GM21723 (cell line): ENCODE data around the gene POLR2C.
"Not testable (repeated sequence)": the region's sequence is repeated elsewhere in the genome, so short reads cannot be mapped to it uniquely, and the experiment has no call there.

Experiments used
- ATAC-seq: cut with Tn5 transposase; IDR thresholded peaks from one replicate; pipeline ENCODE4 v1.9.1; 2021; ENCODE audit warnings: mild to moderate bottlenecking, moderate library complexity; ENCODE audit not compliant: unreplicated experiment

Gene POLR2C

DNA sequence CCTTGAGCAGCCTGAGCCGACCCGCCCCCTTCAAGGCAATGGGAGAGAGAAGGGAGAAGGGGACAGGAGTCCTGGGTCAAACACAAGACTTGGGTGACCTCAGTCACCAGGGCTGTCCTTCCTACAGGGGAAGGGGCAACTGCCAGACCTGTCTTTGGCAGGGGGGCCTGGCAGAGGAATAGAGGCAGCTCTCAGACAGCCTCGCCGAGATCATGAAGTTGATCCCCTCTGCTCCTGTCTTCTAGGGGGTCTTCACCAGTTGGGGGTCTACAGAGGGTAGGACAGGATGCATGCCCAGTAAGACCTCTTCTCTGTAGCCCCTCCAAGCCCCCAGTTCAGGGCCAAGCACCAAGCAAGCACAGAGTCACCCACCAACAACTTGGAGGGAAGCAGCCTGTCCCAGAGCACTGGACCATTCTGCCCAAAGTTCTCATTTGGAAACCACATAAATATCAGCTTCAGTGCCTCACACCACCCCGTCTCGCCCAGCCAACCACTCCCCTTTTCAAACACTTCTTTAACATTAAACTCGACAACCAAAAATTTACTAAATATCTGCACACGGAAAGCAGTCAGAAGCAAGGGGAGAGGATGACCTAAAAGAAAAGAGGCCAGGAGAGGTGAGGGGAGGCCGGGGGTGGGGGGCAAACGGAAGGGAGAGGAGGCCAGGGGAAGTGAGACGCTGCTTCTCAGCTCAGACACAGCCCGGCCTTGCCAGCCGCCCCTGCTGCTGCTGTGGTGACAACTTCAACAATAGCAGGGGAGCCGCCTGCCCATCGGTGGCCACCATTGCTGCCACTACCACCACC, 16.1 kb downstream of the POLR2C start:
- no peak for ATAC-seq

DNA sequence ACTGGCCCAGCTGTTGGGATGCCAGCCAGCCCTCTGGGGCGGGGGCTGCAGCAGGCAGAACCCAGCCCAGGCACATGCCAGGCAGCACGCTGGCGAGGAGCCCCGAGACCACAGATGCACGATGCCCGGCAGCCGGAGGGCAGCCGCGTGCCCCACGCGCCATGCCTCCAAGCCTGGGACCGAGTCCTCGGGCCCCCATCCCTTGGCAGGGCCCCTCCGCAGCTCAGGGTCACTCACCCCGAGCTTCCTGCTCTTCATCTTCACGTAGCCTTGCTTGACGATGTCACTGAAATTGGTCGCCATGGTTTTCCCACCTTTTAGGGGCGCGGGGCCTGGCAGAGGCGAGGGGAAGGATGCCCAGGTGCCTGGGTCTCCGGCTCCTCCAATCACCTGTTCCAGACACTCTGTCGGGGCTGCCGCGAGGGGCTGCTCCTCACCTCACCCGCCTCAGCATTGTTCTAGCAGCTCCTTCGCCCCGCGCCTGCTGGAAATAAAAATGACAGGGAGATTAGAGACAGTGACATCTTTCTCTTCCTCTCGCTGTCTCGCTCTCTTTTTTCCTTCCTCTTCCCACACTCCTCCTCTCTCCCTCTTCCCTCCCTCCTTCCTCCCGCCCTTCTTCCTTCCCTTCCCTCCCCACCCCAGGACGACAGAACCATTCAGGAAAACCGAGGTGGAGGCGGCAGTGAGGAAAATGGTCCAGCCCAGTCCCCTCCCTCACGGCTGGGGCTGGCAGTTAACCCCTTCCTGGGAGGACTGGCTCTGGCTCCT, 16.9 kb downstream of the POLR2C start:
- no peak for ATAC-seq

DNA sequence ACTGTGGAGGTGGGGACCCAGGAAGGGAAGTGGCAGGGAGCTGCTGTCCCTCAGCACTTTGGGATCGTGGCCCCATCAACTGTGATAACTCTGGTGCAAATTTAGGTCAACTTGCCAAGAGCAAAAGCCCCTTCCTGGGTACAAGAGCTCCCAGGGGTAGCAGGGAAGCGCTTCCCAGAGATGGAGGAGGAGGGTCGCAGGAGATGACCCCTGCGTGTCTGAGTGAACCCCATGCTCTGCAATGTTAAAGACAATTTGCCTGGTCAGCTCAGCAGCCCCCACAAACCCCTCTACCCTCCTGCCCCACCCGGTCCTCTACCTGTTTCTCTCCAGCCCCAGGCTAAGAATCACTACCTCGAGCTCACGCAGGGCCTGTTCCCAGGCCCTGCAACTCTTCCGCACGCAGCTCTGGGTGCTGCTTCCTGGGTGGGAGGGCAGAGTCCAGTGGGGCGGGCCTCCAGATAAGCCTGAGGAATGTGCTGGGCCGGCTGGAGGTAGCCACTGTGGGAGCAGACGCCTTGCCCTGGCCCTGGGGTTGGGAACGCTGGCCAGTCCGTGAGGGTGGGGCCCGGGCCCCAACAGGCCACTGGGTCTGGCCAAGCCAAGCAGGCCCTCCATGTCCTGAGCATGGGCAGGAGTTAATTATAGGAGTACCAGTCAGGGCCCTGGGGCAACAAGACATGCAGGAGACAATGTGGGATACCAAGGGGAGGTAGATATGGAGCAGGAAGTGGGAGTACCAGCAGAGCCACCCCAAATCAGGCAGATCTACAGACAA, 17.7 kb downstream of the POLR2C start:
- ATAC-seq, result no peak

DNA sequence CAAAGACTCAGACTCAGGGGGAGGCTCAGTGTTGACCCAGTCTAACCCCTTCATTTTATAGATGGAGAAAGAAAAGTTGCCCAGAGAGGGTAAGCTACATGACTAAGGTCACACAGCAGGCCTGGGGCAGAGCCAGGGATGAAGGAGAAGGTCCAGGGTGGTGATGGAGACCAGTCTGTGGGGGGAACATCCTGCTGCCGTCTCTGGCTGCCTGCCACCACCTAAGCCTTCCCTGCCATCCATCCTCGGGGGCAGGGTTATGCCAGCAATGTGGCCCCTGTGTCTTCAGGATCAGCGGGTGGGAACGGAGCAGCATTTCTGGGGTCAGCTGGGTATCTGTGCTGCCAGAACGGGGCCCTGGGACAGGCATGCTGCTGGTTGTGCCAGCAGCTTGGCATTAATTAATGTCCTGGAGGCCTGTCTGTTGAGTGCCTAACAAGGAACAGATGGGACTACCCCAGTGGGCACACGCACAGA, 18.3 kb downstream of the POLR2C start:
- ATAC-seq, result no peak

DNA sequence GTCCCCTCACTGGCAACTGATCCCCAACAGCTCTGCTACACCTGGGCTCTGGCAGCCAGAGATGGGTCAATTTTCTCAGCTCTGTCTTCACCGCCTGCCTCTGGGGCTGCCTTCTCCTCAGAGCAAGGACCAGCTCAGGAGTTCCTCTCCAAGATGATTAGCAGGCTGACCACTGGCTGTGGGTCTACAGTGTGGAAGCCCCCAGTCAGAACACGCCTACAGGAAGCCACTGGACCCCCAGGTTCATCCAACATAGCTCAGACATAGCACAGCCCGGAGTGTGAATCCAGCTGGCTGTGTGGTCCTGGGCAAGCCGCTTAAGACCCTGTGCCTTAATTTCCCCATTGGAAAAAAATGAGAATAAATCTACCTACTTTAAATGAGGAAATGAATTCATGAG, 18.9 kb downstream of the POLR2C start:
- no peak for ATAC-seq

DNA sequence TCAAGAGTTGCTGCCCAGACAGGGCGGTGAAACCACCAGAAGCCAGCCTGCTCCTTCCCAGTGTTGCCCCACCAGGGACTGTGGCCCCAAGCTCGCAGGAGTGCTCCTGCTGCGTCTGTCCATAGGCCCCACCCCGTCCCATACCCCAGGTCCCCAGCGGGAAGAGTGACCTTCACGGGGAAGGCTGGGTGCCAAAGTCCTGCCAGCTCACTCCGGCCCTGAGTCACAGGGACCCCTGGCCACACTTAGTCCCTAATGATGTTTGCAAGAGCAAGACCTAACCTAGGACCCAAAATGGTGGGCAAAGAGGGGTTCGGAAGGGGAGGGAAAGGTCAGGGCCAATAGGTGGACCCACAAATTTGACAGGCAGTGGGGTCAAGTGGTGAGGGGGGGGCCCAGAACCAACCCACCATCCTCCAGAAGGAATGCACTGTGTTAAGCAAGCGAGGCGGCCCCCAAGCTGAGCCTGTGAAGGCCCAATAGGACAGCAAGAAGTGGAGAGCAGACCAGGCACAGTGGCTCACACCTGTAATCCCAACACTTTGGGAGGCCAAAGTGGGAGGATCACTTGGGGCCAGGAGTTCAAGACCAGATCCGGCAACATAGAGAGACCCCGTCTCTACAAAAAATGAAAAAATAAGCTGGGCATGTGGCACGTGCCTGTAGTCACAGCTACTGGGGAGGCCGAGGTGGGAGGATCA, 20.5 kb downstream of the POLR2C start:
- no peak for ATAC-seq

DNA sequence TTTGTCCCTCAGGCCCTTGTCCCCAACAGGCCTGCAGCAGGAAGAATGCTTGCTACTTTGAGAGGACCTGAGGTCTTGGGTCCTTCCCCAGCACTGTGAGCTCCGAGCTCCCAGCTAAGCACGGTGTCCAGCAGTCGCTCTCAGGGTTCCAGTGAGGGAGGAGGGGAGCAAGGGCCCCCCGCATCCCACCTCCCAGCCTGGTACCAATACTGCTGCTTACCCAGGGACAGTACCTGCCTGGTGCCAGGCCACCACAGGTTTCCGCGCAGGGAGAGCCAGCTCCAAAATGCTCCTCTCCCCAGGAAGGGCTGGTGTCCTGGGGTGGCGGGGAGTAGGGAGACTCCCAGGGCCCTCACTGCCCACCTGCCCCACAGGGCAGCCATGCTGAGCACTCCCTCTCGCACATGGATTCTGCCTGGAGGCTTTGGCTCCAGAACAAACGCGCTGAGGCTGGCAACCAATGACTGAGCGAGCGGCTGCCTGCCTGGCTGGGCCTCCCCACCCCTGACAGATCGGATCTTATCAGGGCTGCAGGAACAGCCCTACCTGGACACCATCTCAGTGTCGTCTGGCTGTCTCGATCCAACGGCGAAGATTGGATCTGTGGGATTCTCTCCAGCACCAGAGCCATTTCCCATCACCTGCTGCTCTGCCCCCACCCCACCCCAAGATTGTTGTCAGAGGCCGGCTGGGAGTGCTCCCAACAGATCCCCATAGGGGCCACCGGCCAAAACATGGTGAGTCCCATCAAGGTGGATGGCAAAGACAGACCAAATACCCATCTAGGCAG, 21.4 kb downstream of the POLR2C start:
- ATAC-seq, result no peak

DNA sequence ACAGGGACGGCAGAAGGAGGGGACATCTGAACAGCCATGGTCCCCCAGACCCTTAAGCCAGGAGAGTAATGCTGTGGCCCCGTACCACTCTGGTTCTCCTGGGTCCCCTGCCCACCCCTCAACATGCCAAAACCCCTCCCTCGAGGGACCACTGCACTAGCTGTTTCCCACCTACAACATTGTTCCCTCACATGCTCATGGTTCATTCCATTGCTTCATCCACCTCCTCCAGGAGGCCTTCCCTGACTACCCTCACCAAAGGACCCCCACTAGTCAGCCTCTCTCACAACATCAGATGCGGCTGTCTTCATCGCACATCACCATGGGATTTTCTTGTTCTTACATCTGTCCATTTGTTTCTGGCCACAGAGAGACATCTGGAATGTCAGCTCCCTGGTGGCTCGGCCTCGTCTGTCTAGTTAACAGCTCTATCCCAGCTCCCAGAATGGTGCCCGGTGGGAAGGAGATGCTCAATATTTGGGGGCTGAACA, 22.1 kb downstream of the POLR2C start:
- no peak for ATAC-seq

DNA sequence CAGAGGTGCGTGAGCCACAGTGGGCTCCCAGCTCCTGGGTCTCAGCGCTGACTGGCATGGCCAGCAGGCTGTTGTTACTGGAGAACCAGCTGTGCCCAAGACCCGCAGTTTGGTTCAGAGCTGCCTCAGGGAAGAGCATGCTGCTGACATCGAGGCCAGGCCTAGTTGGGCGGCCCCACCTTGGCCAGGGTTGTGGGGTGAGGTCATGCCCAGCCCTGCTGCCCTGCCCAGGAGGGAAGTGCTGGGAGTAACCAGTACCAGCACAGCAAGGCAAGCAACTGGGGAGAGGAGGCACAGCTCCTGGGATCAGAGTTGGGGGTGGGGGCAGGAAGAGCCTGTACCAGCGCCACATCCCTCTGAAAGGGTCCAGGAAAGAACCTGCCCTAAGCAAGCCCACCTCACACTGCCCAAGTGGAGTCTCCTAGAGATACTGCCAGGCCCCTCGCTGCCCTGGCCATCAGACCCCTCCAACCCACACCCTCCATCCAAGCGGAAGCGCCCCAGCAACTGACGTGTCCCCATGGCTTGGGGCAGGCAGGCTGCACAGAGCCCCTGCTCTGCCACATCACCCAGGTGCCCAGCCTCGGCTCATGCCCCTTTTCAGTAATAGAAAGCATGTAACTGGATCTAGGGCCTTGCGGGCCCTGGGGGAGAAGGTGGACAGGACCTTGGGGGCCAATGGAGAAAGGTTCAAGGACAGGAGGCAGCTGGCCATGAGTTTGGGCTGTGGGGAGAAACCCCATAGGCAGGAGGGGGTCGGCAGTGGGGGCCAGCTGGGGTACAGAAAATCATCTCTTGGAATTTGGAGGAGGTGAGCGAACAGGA, 22.8 kb downstream of the POLR2C start:
- no peak for ATAC-seq

DNA sequence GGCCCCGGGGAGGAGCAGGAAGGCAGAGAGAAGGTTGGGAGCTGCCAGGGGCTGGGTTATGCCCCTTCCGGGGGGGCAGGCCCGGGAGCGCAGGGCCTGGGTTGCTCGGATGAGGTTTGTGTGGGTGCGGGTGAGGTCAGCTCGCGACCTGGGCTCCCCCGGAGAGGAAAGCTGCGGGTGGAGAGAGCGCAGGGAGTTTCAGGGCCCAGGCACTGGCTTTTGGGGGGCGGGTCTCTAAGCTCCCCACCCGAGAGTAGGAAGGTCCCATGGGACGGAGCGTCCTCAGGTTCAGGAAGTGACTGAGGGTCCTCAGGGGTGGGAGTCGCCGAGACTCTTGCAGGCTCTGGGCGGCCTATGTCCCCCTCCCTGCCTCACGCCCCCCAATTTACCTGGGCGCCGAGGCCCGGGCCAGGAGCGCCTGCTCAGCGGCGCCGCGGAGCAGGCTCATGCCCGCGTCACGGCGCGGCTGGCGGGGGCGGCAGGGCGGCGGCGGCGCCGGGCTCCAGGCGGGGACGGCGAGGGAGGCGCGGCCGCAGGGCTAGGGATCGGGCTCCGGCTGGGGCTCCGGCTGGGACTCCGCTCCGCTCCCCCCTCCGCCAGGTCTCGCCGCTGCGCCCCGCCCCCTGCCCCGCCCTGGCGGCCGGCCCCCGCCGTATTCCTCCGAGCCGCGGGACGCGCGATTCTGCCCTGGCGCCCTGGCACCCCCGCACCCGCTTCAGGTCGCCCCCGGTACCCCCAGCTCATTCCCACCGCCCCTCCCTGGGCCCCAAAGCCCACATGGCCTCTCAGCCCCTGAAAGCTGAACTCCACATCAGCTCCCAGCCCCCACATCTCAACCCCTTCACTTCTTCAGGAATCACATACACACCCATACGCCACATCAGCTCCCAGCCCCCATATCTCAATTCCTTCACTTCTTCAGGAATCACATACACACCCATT, 23.7 kb downstream of the POLR2C start, which contains the start of gene DOK4:
Gene DOK4 (minus strand): TSS at position 578 of the 942 bp plus-strand sequence. CDS start 6,986 bp downstream, outside the sequence.
- ATAC-seq, result peak; percentile 92

DNA sequence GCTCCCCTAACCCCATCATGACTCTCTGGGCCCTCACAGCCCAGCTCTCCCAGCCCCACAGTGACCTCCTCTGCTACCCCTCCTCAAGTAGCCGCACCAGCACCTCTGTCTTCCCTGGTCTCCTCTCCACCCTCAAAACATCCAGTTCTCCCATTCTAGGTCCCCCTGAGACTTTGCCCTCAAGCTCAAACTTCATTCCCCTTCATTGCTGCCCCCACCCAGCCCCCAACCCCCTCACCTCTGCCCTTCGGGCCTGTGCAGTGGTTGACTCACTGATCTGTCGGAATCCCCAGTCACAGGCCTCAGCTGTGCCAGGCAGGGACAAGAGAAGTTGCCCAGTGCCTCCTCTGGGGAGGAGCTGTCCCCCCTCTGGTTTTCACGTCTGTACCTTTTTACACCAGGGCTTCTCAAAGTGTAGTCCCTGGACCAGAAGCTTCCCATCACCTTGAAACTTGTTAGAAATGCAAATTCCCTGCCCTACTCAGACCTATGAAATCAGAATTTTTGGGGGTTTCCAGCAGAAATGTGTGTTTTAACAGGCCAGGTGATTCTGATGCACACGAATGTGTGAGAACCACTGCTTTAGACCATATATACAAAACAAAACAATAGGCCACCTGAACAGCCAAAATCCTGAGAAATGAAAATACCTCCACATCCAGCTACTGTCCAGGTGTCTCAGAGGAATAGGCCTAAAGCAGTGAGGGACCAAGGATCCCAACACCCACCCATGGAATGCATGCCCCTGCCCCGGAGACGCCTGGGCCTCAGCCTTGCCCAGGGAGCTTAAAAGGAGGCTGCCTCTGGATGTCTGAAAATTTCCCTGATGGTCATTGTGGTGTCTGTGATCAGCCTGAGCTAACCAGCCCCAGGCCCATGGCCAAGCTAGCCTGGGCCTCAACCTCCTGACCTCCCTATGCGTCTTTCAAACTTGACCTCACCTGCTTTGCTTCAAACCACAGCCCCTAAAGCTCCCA, 24.7 kb downstream of the POLR2C start:
- ATAC-seq, result no peak

DNA sequence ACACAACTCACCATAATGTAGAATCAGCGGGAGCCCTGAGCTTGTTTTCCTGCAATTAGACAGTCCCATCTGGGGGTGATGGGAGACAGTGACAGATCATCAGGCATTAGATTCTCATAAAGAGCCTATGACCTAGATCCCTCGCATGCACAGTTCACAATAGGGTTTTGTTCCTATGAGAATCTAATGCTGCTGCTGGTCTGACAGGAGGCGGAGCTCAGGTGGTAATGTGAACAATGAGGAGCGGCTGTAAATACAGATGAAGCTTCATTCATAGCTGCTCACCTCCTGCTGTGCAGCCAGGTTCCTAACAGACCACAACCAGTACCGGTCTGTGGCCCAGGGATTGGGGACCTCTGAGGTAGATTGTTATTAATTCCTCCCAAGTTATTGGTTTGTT, 26.8 kb downstream of the POLR2C start:
- no peak for ATAC-seq

DNA sequence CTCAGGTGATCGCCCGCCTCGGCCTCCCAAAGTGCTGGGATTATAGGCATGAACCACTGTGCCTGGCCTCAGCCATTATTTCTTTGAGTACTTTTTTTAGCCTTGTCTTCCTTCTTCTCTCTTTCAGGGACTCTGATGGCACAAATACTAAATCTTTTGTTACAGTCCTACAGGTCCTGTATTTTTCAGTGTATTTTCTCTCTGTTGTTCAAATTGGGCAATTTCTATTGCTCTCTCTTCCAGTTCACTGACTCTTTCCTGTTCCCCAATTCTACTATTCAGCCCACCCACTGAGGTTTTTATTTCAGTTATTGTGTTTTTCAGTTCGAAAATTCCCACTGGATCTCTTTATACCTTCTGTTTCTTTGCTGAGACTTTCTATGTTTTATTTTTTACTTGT, 31.3 kb downstream of the POLR2C start:
- ATAC-seq, result no peak

DNA sequence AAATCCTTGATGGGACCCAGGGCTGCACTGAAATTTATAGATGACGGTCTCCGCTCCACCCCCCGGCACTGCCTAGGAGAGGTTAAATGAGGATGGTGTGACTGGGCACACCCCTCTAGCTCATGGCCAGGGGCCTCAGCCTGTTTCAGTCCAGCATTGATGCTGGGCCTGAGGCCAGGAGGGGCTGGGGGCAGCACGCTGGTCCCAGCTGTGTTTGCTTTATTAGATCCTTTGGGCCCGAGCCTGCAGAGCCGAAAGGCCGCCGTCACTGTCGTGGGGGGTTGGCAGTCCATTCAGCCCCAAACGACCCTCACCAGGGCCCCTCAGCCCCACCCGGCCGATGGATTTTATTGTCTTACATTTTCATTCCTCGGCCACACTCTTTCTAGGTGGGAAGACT, 34.6 kb downstream of the POLR2C start:
- ATAC-seq, result no peak

DNA sequence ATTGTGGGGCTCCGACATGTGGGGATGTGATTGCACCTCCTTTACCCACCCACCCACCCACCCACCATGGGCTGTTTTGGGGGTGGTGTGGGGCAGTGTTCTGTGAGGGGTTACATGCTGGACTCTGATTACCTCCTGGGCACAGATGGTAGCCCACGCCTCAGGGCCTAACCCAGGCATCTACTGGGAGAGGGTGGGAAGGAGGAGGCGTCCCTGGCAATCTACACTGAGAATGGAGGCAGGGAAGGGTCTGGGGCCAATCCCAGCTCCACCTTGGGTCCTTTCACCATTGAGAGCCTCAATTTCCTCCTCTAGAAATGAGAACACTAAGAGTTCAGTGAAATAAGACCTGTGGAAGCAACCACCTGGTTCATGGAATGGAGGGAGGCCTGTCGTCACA, 35.6 kb downstream of the POLR2C start:
- ATAC-seq, result no peak

DNA sequence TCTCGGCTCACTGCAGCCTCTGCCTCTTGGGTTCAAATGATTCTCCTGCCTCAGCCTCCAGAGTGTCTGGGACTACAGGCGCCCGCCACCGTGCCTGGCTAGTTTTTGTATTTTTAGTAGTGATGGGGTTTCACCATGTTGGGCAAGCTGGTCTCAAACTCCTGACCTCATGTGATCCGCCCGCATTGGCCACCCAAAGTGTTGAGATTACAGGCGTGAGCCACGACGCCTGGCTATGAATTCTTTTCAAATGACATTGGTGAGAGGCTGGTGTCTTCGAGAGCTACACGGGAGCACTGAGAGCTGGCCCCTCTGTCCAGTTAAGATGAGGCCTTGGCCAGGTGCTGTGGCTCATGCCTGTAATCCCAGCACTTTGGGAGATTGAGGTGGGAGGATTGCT, 37.5 kb downstream of the POLR2C start:
- ATAC-seq, result not testable (repeated sequence)
